HG02938 (cell line): ENCODE results near the gene NTS.

Source experiments
- ATAC-seq: cut with Tn5 transposase; IDR thresholded peaks from one replicate; pipeline ENCODE4 v1.9.1; 2021; ENCODE audit warnings: mild to moderate bottlenecking, moderate library complexity; ENCODE audit not compliant: unreplicated experiment

Gene NTS

DNA sequence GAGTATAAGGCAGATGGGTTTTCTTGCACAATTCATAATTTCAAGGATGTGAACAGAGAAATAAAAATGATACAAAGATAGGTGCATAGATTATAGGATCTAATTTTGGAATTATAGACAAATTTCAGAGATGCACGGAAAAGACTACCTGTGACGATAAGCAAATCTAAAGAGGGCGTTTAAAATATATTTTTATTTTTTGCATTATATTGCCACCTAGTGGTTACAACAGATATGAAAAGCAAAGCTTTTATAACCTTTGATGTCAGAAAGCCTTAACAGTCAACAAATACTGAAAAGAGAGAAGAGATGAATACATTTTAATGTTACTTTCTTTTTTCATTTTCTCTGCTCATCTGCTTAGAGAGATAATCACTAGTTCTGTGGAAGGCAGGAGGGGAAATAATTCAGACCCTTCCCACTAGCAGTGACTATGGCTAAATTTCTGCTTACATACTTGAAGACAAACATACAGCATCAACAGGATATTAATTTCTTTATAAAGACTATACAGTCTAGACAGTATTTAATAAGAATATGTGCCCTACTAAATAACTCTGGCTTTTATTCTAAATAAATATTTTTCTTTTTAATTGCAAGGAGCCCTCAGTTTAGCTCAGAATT lies 46.3 kb downstream of the NTS start:
- ATAC-seq = no peak

DNA sequence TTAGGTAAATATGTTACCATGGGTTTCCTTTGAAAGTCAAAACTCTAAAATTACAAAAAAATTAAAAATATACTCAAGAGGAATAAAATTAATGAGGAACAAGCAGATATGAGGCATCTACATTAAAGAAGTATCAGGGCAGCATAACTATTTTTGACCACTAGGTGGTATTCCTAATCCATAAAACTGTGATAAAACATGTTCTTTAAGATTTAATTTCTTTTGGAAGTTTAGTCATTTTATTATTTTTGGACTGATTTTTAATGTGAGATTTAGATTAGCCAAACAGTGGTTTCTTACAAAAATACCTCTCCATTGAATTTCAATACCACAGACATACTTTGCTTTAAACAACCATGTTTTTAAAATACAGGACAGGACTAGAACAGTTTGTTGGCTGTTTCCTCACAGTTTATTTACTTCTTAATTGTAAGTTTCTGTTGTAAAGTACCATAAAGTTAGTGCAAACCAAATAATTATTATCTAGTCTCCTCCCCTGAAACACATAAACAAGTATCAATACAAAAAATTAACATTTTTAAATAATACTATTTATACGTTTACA lies 49.8 kb downstream of the NTS start:
- ATAC-seq = no peak

DNA sequence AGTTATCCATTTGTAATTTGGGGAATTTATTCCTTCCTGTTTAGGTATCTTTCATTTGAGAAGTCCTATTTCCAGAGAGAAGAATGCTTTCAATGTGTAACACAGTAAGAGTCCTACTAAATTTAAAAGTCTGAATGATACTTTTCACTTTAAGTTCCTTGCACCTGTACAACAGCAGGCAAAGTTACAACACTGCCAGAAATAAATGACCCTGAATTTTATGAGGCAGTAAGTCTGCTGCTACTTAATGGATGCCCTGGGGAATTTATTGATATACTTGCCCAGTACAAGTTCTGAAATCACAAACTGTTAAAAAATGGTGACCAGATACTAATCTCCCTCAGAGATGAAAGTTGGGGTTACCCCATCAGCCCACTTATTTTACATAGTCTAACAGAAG lies 53.1 kb downstream of the NTS start:
- no peak for ATAC-seq
